ENCODE data around the gene BBS7. TPM values are rescaled to one million over a fixed set of nuclear protein-coding genes. Genes with fewer than 3 reads are reported as not detected.
A peak's percentile ranks its signal among the peaks of the same experiment; 100 is the strongest.

The BBS7 gene
- total and polyA plus RNA-seq, 10 of the 15 experiments (the other 5 are each of a cell fraction or from before 2014, with no cell fraction given), result 5.2 to 15.2 (median 9.0) TPM

DNA sequence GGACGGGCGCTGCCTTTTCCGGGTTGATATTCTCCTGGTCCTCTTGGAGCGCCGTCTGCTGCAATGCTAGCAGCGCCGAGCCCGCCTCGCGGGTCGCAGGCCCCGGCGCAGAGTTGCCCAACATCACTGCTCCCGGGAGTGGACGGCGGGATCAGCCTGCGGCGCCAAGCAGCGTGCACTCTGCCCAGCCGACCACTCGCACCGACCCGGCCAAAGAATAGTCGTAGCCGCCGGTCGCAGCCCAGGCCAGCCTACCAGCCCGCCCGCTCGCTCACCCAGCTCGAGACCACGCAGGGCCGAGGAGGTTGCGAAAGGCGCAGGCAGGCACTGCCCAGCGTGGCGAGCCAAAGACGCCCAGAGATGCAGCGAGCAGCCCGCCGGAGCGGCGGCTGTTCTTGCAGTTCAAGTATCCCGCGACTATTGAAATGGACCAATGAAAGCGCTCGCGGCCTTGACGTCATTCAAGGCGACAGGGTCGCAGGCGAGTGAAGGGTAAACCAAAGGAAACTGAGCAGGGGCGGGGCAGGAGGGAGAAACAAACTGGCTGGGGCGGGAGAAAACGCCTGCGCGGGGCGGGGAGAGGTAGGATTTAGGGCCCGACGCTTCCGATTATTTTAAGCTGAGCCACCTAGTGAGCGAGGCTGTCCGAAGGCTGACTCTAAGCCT is 46.6 kb downstream of the BBS7 start, which contains the start of gene CCNA2 (continued):
- TF ChIP-seq, protein P1, sequence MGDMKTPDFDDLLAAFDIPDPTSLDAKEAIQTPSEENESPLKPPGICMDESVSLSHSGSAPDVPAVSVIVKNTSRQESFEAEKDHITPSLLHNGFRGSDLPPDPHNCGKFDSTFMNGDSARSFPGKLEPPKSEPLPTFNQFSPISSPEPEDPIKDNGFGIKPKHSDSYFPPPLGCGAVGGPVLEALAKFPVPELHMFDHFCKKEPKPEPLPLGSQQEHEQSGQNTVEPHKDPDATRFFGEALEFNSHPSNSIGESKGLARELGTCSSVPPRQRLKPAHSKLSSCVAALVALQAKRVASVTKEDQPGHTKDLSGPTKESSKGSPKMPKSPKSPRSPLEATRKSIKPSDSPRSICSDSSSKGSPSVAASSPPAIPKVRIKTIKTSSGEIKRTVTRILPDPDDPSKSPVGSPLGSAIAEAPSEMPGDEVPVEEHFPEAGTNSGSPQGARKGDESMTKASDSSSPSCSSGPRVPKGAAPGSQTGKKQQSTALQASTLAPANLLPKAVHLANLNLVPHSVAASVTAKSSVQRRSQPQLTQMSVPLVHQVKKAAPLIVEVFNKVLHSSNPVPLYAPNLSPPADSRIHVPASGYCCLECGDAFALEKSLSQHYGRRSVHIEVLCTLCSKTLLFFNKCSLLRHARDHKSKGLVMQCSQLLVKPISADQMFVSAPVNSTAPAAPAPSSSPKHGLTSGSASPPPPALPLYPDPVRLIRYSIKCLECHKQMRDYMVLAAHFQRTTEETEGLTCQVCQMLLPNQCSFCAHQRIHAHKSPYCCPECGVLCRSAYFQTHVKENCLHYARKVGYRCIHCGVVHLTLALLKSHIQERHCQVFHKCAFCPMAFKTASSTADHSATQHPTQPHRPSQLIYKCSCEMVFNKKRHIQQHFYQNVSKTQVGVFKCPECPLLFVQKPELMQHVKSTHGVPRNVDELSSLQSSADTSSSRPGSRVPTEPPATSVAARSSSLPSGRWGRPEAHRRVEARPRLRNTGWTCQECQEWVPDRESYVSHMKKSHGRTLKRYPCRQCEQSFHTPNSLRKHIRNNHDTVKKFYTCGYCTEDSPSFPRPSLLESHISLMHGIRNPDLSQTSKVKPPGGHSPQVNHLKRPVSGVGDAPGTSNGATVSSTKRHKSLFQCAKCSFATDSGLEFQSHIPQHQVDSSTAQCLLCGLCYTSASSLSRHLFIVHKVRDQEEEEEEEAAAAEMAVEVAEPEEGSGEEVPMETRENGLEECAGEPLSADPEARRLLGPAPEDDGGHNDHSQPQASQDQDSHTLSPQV (IDR thresholded peaks at IDR 0.05), result no peak
- TF ChIP-seq HCFC1 (IDR thresholded peaks at IDR 0.05; ENCODE audit: low read length), result peak; percentile 68
- no peak for TF ChIP-seq KAT2A (conservative IDR thresholded peaks at IDR 0.05; ENCODE audit: control insufficient read depth, low read depth, low read length)
- TF ChIP-seq NFYA (IDR thresholded peaks at IDR 0.05; ENCODE audit: borderline replicate concordance, low read depth, low read length), result no peak
- TF ChIP-seq SMAD5 (IDR thresholded peaks at IDR 0.05; ENCODE audit: low read depth), result no peak
- no peak for TF ChIP-seq RCOR1 (conservative IDR thresholded peaks at IDR 0.05; ENCODE audit: low read depth, low read length)
- no peak for TF ChIP-seq CBX5 (IDR thresholded peaks at IDR 0.05; ENCODE audit: low read depth)
- TF ChIP-seq SIN3A (IDR thresholded peaks at IDR 0.05; ENCODE audit: low read depth, low read length), result peak; percentile 100
- no peak for TF ChIP-seq FOXK2 (IDR thresholded peaks at IDR 0.05)
- no peak for TF ChIP-seq DPF2 (IDR thresholded peaks at IDR 0.05)
- TF ChIP-seq SUZ12 (IDR thresholded peaks at IDR 0.05; ENCODE audit: unreplicated experiment), result no peak
- no peak for TF ChIP-seq YY1 (IDR thresholded peaks at IDR 0.05; ENCODE audit: low read depth, low read length)
- 0 out of 2 replicates have a peak, but pooled peaks have one; percentile 15 for TF ChIP-seq JUND (IDR thresholded peaks at IDR 0.05; ENCODE audit: low read depth, low read length)
- TF ChIP-seq PML (IDR thresholded peaks at IDR 0.05; ENCODE audit: low read length), result 0 out of 2 replicates have a peak, but pooled peaks have one; percentile 89
- peak; percentile 88 for TF ChIP-seq SP1 (IDR thresholded peaks at IDR 0.05; ENCODE audit: low read depth, low read length)
- no peak for TF ChIP-seq MTA3 (IDR thresholded peaks at IDR 0.05; ENCODE audit: borderline replicate concordance, low read length)
- peak; percentile 75; the same call in 1 of the 2 replicates for TF ChIP-seq TARDBP (IDR thresholded peaks at IDR 0.05; ENCODE audit: borderline replicate concordance)
- TF ChIP-seq SUPT20H (IDR thresholded peaks at IDR 0.05; ENCODE audit: borderline replicate concordance, control insufficient read depth, low read depth, low read length), result no peak
- TF ChIP-seq RAD21 (IDR thresholded peaks at IDR 0.05; ENCODE audit: insufficient read depth, low read depth, low read length), result no peak
- peak; percentile 98 for TF ChIP-seq FOXM1 (IDR thresholded peaks at IDR 0.05; ENCODE audit: low read depth, low read length)
- peak; percentile 30 for TF ChIP-seq ZNF207 (IDR thresholded peaks at IDR 0.05; ENCODE audit: borderline replicate concordance)
- TF ChIP-seq SREBF2 (IDR thresholded peaks at IDR 0.05; ENCODE audit: low read length), result no peak
- no peak for TF ChIP-seq GABPA (IDR thresholded peaks at IDR 0.05; ENCODE audit: low read depth)
- TF ChIP-seq, protein P2, sequence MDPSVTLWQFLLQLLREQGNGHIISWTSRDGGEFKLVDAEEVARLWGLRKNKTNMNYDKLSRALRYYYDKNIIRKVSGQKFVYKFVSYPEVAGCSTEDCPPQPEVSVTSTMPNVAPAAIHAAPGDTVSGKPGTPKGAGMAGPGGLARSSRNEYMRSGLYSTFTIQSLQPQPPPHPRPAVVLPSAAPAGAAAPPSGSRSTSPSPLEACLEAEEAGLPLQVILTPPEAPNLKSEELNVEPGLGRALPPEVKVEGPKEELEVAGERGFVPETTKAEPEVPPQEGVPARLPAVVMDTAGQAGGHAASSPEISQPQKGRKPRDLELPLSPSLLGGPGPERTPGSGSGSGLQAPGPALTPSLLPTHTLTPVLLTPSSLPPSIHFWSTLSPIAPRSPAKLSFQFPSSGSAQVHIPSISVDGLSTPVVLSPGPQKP (IDR thresholded peaks at IDR 0.05; ENCODE audit: low read depth, low read length), result no peak; the same call in 1 of the 2 replicates
- peak; percentile 99 for TF ChIP-seq CREM (IDR thresholded peaks at IDR 0.05; ENCODE audit: low read depth)
- peak; percentile 41 for TF ChIP-seq SIX5 (IDR thresholded peaks at IDR 0.05; ENCODE audit: low read depth, low read length, severe bottlenecking)
- TF ChIP-seq ETV6 (conservative IDR thresholded peaks at IDR 0.05 in 1 of 2, IDR thresholded peaks at IDR 0.05 in 1 of 2; ENCODE audit: borderline replicate concordance in 1 of 2, low read depth in 1 of 2), result no peak
- TF ChIP-seq CHD1 (IDR thresholded peaks at IDR 0.05; ENCODE audit: low read depth, low read length), result no peak
- TF ChIP-seq MTA2 (IDR thresholded peaks at IDR 0.05; ENCODE audit: low read depth), result no peak
- TF ChIP-seq NBN (IDR thresholded peaks at IDR 0.05), result peak; percentile 92
